Panc1 (cell line): ENCODE data around the gene COQ9. TPM values are rescaled to one million over a fixed set of nuclear protein-coding genes. Genes with fewer than 3 reads are reported as not detected.

ENCODE experiments used
- ATAC-seq: fragments of 200-7000 bp; cut with Tn5 transposase; 2 replicates; pipeline ENCODE4 v1.9.1; 2020; ENCODE audit warnings: mild to moderate bottlenecking, moderate library complexity
- BruUV-seq: library from RNA; stranded (reverse); fragments of 400-500 nt; replicated peaks from 2 replicates; lab custom pipeline; 2021; lab: Mats Ljungman, UMichigan
- CTCF ChIA-PET: fragments of 300-600 bp; sonication (Branson Sonifier 250); formaldehyde crosslinking; loops from one replicate; lab custom pipeline; 2022; ENCODE audit warnings: antibody characterized with exemption; lab: Charles Lee
- POLR2A ChIA-PET: fragments of 300-600 bp; sonication (Branson Sonifier 250); formaldehyde crosslinking; loops from one replicate; lab custom pipeline; 2022; ENCODE audit warnings: antibody characterized with exemption; lab: Charles Lee
- DNase-seq: peaks from one replicate; pipeline ENCODE4 v3.0.0-alpha.2; 2010; ENCODE audit warnings: low read depth, low spot score
- H3K27ac ChIP-seq: 2 replicates; pipeline ENCODE4 v1.5.1; 2011; ENCODE audit warnings: mild to moderate bottlenecking, low read length, inconsistent platforms
- H3K27me3 ChIP-seq: fragments of 200-500 bp; sonication (Bioruptor generic); 2 replicates; pipeline ENCODE4 v1.6.0; 2014; ENCODE audit warnings: low read length, inconsistent platforms; ENCODE audit not compliant: control insufficient read depth, insufficient read depth
- H3K36me3 ChIP-seq: fragments of 200-500 bp; sonication (Bioruptor generic); 2 replicates; pipeline ENCODE4 v1.5.1; 2014; ENCODE audit warnings: inconsistent platforms, mild to moderate bottlenecking, low read length, moderate library complexity; ENCODE audit not compliant: control insufficient read depth, insufficient read depth
- H3K4me1 ChIP-seq: 2 replicates; pipeline ENCODE4 v1.5.1; 2011; ENCODE audit warnings: inconsistent platforms, mild to moderate bottlenecking, low read length, moderate library complexity; ENCODE audit not compliant: control insufficient read depth, insufficient read depth
- H3K4me3 ChIP-seq, 2 experiments: 2 replicates each; pipeline ENCODE4 v1.5.1; 2011 to 2012; ENCODE audit warnings: low read depth in 2 of 2, low read length in 2 of 2, mild to moderate bottlenecking in 2 of 2, inconsistent platforms in 1 of 2, moderate library complexity in 1 of 2
- H3K9me3 ChIP-seq: fragments of 200-500 bp; sonication (Bioruptor generic); 2 replicates; pipeline ENCODE4 v1.5.1; 2014; ENCODE audit warnings: low read depth, mild to moderate bottlenecking, inconsistent platforms, low read length, moderate library complexity; ENCODE audit not compliant: control insufficient read depth, insufficient read depth
- CTCF ChIP-seq: fragments of 450-650 bp; IDR thresholded peaks from 2 replicates; pipeline ENCODE4 v1.5.1; 2017; ENCODE audit warnings: mild to moderate bottlenecking
- POLR2AphosphoS5 ChIP-seq: IDR thresholded peaks from 2 replicates; pipeline ENCODE4 v1.6.1; 2012; ENCODE audit warnings: mild to moderate bottlenecking, low read depth, low read length, moderate library complexity
- REST ChIP-seq, 2 experiments: IDR thresholded peaks; 2 replicates each; pipeline ENCODE4 v1.6.1; 2011 to 2012; ENCODE audit warnings: low read depth in 2 of 2, control low read depth in 1 of 2, low read length in 1 of 2, mild to moderate bottlenecking in 1 of 2, moderate library complexity in 1 of 2; ENCODE audit not compliant: insufficient read depth in 1 of 2
- SIN3A ChIP-seq: IDR thresholded peaks from 2 replicates; pipeline ENCODE4 v1.6.1; 2012; ENCODE audit warnings: low read depth, mild to moderate bottlenecking, low read length, moderate library complexity, borderline replicate concordance; ENCODE audit not compliant: insufficient read depth
- TCF7L2 ChIP-seq: IDR thresholded peaks from 2 replicates; pipeline ENCODE4 v1.6.1; 2011; ENCODE audit warnings: mild to moderate bottlenecking, low read depth, low read length, inconsistent platforms
- in situ Hi-C: cut with HindIII; loops from 2 replicates; pipeline ENCODE4 v1.10.0; 2016; ENCODE audit warnings: low sequenced_read_pairs, low pct_unique_long_range_greater_than_20kb
- intact Hi-C: fragments of 100-400 bp; cut with micrococcal nuclease; formaldehyde crosslinking; loops from one replicate; pipeline ENCODE4 v1.10.0; 2022; ENCODE audit not compliant: unreplicated experiment
- total RNA-seq: library from RNA; stranded (reverse); gene quantifications from one replicate; pipeline ENCODE4 v1.2.1, GENCODE V29; 2021; ENCODE audit not compliant: unreplicated experiment

The COQ9 gene
- total RNA-seq, 1 experiment from 2014 or later, result 48.5 TPM

- CTCF ChIA-PET, result no interaction called here
- peaks cover 17% of the 10 kb centered on the region for H3K36me3 ChIP-seq
Measured at GRCh38 chr16:57452021-57452420, 4.7 kb downstream of the COQ9 start.

GRCh38 chr16:57462209-57462977 lies 15.1 kb downstream of the COQ9 start, which contains the start of gene POLR2C:
POLR2C (plus strand) TSS chr16:57462679; CDS start chr16:57462725, 46 bp downstream.
- DNase-seq (peak; percentile 43), ATAC-seq (peak; percentile 96)
- peak within 1 kb of the TSS; percentile 81 for H3K27ac ChIP-seq
- BruUV-seq, result no TSS peak
- POLR2A ChIA-PET, result interaction anchor here (0.6 kb wide), 1 partner anchor 117 kb away, joined by 3 read pairs; no protein-coding TSS in a partner anchor
- H3K9me3 ChIP-seq, result no peaks in the 10 kb centered on the region
- CTCF ChIA-PET, result interaction anchor here (0.8 kb wide), 1 partner anchor 11 kb away, joined by 5 read pairs; no protein-coding TSS in a partner anchor
- H3K4me1 ChIP-seq, result 0 out of 2 replicates have a peak, but pooled peaks cover 2% of the 10 kb centered on the region
- peak within 1 kb of the TSS; percentile 90 to 92 for H3K4me3 ChIP-seq
- in situ Hi-C loops, result no loop called here
- H3K27me3 ChIP-seq, result no peaks in the 10 kb centered on the region
- no peaks in the 10 kb centered on the region; the same call in 1 of the 2 replicates for H3K36me3 ChIP-seq
- intact Hi-C loops, result loop anchor here (10.0 kb wide), 1 partner anchor 52 kb away; no protein-coding TSS in a partner anchor
- no peak for TF ChIP-seq TCF7L2
- 0 out of 4 replicates have a peak, but pooled peaks of 1 of the 2 experiments have one; percentile 28 for TF ChIP-seq REST (IDR thresholded peaks at IDR 0.05; ENCODE audit: insufficient read depth in 1 of 2, low read depth in 2 of 2, low read length in 1 of 2)
- peak; percentile 86 for TF ChIP-seq POLR2AphosphoS5
- TF ChIP-seq CTCF, result peak; percentile 93

More at GRCh38 chr16:57452021-57452420, 4.7 kb downstream of the COQ9 start:
- no peak overlapping the region for H3K4me3 ChIP-seq
- in situ Hi-C loops, result no loop called here
- H3K9me3 ChIP-seq, result no peaks in the 10 kb centered on the region
- intact Hi-C loops, result no loop called here
- no peak overlapping the region for H3K27ac ChIP-seq
- no peaks in the 10 kb centered on the region for H3K27me3 ChIP-seq
- no peaks in the 10 kb centered on the region for H3K4me1 ChIP-seq
- POLR2A ChIA-PET, result no interaction called here
- no TSS peak for BruUV-seq
- no peak for DNase-seq
- TF ChIP-seq SIN3A (no peak), POLR2AphosphoS5 (no peak), REST (IDR thresholded peaks at IDR 0.05; ENCODE audit: insufficient read depth in 1 of 2, low read depth in 2 of 2, low read length in 1 of 2) (no peak), CTCF (no peak), TCF7L2 (no peak)
- no peak for ATAC-seq
